ENCODE results near the gene SHMT1.

The SHMT1 gene

DNA sequence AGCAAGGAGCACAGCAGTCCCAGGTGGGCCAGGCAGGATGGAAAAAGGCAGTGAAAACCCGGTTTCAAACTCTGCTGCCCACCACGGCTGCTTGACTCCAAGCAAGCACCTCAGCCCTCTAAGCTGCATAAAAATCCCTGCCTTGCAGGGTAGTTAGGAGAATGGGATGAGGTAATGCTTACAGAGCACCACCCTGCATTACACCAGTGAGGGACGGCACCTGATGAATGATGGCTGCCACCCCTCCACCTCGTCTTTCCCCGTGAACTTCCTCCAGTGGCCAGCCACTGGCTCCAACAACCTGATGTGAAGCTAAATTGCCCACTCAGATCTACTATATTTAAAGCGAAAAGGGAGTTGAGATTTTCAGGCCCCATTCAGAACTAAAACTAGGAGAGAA lies 81.6 kb downstream of the SHMT1 start:
- no peak for DNase-seq (ENCODE audit: low spot score)

DNA sequence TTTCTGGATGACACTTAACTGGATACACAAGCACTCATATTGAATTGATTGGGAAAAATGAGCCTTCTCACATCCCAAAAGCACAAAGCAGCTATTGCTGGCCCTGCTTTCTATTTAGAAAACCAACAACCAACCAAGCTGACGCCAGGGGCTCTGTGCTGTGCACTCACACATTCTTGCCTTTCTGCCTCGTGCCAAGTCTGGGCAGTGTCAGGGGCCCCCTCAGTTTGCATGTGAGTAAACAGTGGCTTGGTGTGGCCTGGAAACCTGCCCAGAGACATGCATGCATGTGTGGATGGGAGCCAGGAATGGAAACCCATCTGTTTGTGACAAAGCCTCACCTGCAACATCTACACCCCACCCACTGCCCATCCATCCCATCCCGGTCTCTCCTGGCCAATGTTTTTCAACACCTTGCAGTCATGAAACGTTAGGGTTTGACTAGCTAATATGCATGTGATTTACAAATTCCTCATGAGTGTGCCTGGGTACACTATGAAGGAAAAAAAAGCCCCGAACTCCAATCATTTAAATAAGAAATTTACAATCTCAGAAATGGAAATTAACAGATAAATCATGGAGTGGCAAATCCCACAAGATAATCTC lies 82.5 kb downstream of the SHMT1 start:
- no peak for DNase-seq (ENCODE audit: low spot score)

DNA sequence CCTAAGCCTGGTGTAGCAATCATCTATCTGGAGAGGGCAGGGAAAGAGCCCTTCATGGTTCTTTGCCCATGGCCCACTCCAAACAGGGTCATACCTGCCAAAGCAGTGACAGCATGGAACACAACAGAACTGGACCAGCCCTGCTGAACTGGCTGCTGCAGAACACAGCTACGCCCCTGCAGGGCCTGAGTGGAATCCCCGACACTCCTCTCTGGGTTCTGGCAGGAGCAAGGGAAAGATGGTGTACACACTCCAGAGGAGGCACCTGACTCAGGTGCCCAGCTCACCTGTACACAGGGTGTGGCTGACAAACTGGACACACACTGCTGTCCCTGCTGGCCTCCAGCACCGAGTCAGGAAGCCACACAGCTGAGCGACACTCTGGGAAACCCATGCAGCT lies 83.1 kb downstream of the SHMT1 start:
- DNase-seq (ENCODE audit: low spot score) = no peak

DNA sequence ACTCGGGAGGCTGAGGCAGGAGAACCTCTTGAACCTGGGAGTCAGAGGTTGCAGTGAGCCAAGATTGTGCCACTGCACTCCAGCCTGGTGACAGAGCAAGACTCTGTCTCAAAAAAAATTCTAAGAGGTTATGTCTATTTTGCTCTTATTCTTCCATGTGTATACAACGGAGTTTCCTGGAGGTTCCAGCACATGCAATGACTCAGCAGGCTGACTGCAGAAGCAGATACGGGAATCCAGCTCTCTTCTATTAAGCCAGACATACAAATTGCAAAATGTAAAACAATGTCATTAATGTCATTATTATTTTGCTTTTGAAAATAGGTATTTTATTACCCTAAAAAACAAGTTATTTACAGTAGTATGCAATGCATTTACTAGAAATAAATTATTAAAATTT lies 84.5 kb downstream of the SHMT1 start:
- no peak for DNase-seq (ENCODE audit: low spot score)
